ENCODE data around the gene BTBD2. TPM values are rescaled to one million over a fixed set of nuclear protein-coding genes. Genes with fewer than 3 reads are reported as not detected.

BTBD2 gene
- total and polyA plus RNA-seq, 2 of the 13 experiments (the other 11 are each of a cell fraction or from before 2014, with no cell fraction given) = 28.1 to 45.3 TPM

- intact Hi-C loops (cut with micrococcal nuclease; ENCODE audit: unreplicated experiment) (no loop called here), in situ Hi-C loops (cut with HindIII; ENCODE audit: extremely low pct_ligation_motif_present, low pct_unique_long_range_greater_than_20kb) (no loop called here)
- Histone ChIP-seq H3K4me2 (ENCODE audit: low read depth, low read length) (peak overlapping the region; percentile 88), H3K36me3 (replicated peaks in 1 of 2; ENCODE audit: control insufficient read depth in 1 of 2, insufficient read depth in 2 of 2, low read length in 2 of 2) (peaks cover 5 to 16% of the 10 kb centered on the region in 2 experiments), H4K20me1 (ENCODE audit: insufficient read depth, low read length) (peaks cover 40% of the 10 kb centered on the region), H3K9ac (ENCODE audit: insufficient read depth, low read depth, low read length) (peak overlapping the region; percentile 86), H3K79me2 (ENCODE audit: insufficient read depth, low read length) (peaks cover 34% of the 10 kb centered on the region), H3K9me3 (ENCODE audit: low read length) (no peaks in the 10 kb centered on the region), H2AFZ (ENCODE audit: low read length) (no peak overlapping the region), H3K4me1 (ENCODE audit: insufficient read depth, low read length) (peaks cover 72% of the 10 kb centered on the region), H3K27me3 (ENCODE audit: control insufficient read depth in 1 of 2, insufficient read depth in 2 of 2, low read length in 2 of 2) (no peaks in the 10 kb centered on the region), H3K27ac (ENCODE audit: extremely low read length, insufficient read depth, low read length) (peak overlapping the region; percentile 63), H3K4me3 (replicated peaks in 1 of 3; ENCODE audit: insufficient read depth in 1 of 3, low read depth in 2 of 3, low read length in 3 of 3) (peak overlapping the region; percentile 92 to 94 (median 93))
- no CpG with 5 or more reads among the region's 49 CpGs for WGBS (ENCODE audit: low lambda C conversion rate)
- FAIRE-seq (no peak), DNase-seq (ENCODE audit: low spot score) (no peak), ATAC-seq (peak; percentile 11)
- no TSS peak for BruUV-seq (replicated peaks)
- POLR2A ChIA-PET = interaction anchor here (1.1 to 2.4 kb wide), 7 partner anchors 9 to 35 kb away, joined by 6 to 26 read pairs (median 8); partner anchors contain the start of gene BTBD2
- CTCF ChIA-PET (ENCODE audit: low intra/inter-chr PET ratio, low total read pairs) = no interaction called here
- TF ChIP-seq ZNF142 (CRISPR knock-in tag; IDR thresholded peaks at IDR 0.05) = no peak
- peak; percentile 68; the same call in 1 of the 2 replicates for TF ChIP-seq ZFP90 (CRISPR knock-in tag; IDR thresholded peaks at IDR 0.05; ENCODE audit: borderline replicate concordance)
- TF ChIP-seq, protein P1, sequence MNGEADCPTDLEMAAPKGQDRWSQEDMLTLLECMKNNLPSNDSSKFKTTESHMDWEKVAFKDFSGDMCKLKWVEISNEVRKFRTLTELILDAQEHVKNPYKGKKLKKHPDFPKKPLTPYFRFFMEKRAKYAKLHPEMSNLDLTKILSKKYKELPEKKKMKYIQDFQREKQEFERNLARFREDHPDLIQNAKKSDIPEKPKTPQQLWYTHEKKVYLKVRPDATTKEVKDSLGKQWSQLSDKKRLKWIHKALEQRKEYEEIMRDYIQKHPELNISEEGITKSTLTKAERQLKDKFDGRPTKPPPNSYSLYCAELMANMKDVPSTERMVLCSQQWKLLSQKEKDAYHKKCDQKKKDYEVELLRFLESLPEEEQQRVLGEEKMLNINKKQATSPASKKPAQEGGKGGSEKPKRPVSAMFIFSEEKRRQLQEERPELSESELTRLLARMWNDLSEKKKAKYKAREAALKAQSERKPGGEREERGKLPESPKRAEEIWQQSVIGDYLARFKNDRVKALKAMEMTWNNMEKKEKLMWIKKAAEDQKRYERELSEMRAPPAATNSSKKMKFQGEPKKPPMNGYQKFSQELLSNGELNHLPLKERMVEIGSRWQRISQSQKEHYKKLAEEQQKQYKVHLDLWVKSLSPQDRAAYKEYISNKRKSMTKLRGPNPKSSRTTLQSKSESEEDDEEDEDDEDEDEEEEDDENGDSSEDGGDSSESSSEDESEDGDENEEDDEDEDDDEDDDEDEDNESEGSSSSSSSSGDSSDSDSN (CRISPR knock-in tag; IDR thresholded peaks at IDR 0.05) = 0 out of 2 replicates have a peak, but pooled peaks have one; percentile 12
- TF ChIP-seq, protein P2, sequence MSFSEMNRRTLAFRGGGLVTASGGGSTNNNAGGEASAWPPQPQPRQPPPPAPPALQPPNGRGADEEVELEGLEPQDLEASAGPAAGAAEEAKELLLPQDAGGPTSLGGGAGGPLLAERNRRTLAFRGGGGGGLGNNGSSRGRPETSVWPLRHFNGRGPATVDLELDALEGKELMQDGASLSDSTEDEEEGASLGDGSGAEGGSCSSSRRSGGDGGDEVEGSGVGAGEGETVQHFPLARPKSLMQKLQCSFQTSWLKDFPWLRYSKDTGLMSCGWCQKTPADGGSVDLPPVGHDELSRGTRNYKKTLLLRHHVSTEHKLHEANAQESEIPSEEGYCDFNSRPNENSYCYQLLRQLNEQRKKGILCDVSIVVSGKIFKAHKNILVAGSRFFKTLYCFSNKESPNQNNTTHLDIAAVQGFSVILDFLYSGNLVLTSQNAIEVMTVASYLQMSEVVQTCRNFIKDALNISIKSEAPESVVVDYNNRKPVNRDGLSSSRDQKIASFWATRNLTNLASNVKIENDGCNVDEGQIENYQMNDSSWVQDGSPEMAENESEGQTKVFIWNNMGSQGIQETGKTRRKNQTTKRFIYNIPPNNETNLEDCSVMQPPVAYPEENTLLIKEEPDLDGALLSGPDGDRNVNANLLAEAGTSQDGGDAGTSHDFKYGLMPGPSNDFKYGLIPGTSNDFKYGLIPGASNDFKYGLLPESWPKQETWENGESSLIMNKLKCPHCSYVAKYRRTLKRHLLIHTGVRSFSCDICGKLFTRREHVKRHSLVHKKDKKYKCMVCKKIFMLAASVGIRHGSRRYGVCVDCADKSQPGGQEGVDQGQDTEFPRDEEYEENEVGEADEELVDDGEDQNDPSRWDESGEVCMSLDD (CRISPR knock-in tag; IDR thresholded peaks at IDR 0.05; ENCODE audit: borderline replicate concordance) = peak; percentile 66; the same call in 1 of the 2 replicates
- TF ChIP-seq HOXA5 (CRISPR knock-in tag; IDR thresholded peaks at IDR 0.05) = 0 out of 2 replicates have a peak, but pooled peaks have one; percentile 13
- TF ChIP-seq AKAP8 (CRISPR knock-in tag; IDR thresholded peaks at IDR 0.05) = 0 out of 2 replicates have a peak, but pooled peaks have one; percentile 9
- peak; percentile 43 for TF ChIP-seq AGO1 (IDR thresholded peaks at IDR 0.05; ENCODE audit: low read depth, low read length, poor library complexity, severe bottlenecking)
- TF ChIP-seq SOX6 (IDR thresholded peaks at IDR 0.05) = no peak
- no peak for TF ChIP-seq SOX6 (CRISPR knock-in tag; IDR thresholded peaks at IDR 0.05)
- no peak for TF ChIP-seq NONO (IDR thresholded peaks at IDR 0.05)
- TF ChIP-seq NONO (CRISPR knock-in tag; conservative IDR thresholded peaks at IDR 0.05) = peak; percentile 8; the same call in 1 of the 2 replicates
- TF ChIP-seq PHF8 (CRISPR knock-in tag; IDR thresholded peaks at IDR 0.05) = 0 out of 2 replicates have a peak, but pooled peaks have one; percentile 39
- TF ChIP-seq KAT8 (CRISPR knock-in tag; IDR thresholded peaks at IDR 0.05) = 0 out of 2 replicates have a peak, but pooled peaks have one; percentile 2
These were observed 35.0 kb upstream of the BTBD2 start for GRCh38 chr19:2050349-2050990.

All from HepG2 (cell line).